Measurements from ENCODE around the gene PRDM16.

Gene PRDM16

DNA sequence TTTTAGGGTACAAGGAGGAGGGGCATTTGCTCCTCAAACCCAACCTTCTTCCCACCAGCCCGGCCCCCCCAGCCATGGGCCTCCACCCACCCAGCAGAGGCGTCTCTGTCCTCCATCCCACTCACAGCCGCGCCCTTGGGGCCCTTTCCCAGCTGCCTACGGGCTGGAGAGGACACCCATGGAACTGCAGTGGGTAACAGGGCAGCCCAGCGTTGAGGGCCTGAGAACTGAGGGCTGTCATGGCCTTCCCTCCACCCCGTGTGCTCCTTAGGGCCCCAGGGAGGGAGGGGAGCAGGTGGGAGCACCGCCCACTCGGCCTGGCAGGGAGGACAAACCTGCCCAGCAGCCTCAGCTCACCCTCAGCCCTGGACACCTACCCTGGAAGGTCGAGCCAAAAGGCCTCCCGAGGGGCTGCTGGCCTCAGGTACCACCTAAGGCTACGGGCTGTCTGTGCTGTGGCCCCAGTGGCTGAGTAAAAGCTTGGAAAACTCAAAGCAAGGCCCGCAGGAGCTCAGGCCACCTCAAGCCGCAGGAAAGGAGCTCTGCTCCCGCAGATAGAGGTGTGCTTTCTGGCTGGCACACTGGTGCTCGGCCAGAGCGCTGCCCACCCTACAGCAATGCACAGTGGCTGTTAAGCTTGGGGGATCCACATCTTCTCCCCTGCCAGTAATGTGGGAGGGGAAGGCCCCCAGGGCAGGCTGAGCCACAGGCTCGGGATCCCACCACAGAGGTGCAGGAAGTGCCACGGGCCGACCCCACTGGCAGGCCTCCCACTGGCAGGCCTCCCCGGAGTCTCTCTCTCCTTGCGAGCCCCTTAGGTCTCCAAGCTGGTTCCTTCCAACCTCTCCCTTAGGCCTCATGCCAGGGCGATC, 383.2 kb downstream of the PRDM16 start:
- H2BK15ac ChIP-seq (ENCODE audit: low read depth, poor library complexity, severe bottlenecking) = no peak overlapping the region

DNA sequence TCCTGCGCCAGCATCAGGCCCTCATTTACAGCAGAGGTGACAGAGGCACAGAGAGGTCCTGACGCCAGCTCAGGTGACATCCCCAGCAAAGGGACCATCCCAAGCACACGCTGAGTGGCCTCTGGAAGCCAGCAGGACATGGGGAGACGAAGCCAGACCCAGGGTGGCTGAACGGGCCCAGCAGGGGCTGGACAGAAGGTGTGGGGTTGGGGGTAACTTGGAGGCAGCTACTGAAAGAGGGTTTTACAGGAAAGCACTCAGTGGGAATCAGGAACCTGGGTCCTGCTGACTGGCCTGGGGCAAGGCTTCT, 383.8 kb downstream of the PRDM16 start:
- H3K9ac ChIP-seq (ENCODE audit: low read length) = peak overlapping the region; percentile 66
- no peak overlapping the region for H2AFZ ChIP-seq (ENCODE audit: low read depth, low read length)
- DNase-seq = no peak
- no peaks in the 10 kb centered on the region for H3K36me3 ChIP-seq (ENCODE audit: control insufficient read depth in 1 of 2, insufficient read depth in 2 of 2, low read depth in 1 of 2, low read length in 2 of 2)
- no peak overlapping the region for H3K14ac ChIP-seq (ENCODE audit: low read length in 2 of 2)
- no peak overlapping the region for H2BK15ac ChIP-seq (ENCODE audit: low read depth, poor library complexity, severe bottlenecking)
- H2BK5ac ChIP-seq (ENCODE audit: low read depth, low read length, poor library complexity, severe bottlenecking) = no peak overlapping the region
- no peak overlapping the region for H2BK120ac ChIP-seq (ENCODE audit: low read depth, low read length)
- H3K4me3 ChIP-seq (ENCODE audit: insufficient read depth in 1 of 2, low read depth in 1 of 2, low read length in 2 of 2) = no peak overlapping the region
- H3K23ac ChIP-seq (ENCODE audit: low read length in 2 of 2) = no peak overlapping the region
- H4K8ac ChIP-seq (ENCODE audit: low read length) = no peak overlapping the region
- no peak overlapping the region for H2BK12ac ChIP-seq (ENCODE audit: low read length in 2 of 2)
- H3K27ac ChIP-seq (ENCODE audit: low read length, poor library complexity, severe bottlenecking) = no peak overlapping the region
- no peak overlapping the region for H3K4me2 ChIP-seq (ENCODE audit: low read length, poor library complexity, severe bottlenecking)
- H3K27me3 ChIP-seq (ENCODE audit: control insufficient read depth in 1 of 2, insufficient read depth in 1 of 2, low read length in 2 of 2) = peaks cover 47 to 83% of the 10 kb centered on the region in 2 experiments
- H2AK5ac ChIP-seq (ENCODE audit: low read length, severe bottlenecking) = no peak overlapping the region
- H3K18ac ChIP-seq (ENCODE audit: low read depth in 1 of 2, low read length in 2 of 2) = no peak overlapping the region
- no peaks in the 10 kb centered on the region for H3K79me1 ChIP-seq (replicated peaks; ENCODE audit: low read length, poor library complexity, severe bottlenecking)
- peaks cover 8% of the 10 kb centered on the region for H3K9me3 ChIP-seq (ENCODE audit: control insufficient read depth, low read length)
- 63% methylated on average over 5 of the region's 5 CpGs for WGBS
- H3K4ac ChIP-seq (ENCODE audit: low read depth in 1 of 2, low read length in 2 of 2) = no peak overlapping the region
- H4K91ac ChIP-seq (ENCODE audit: low read length) = no peak overlapping the region
- H3K4me1 ChIP-seq (ENCODE audit: control insufficient read depth, insufficient read depth, low read depth, low read length) = peaks cover 20% of the 10 kb centered on the region

More for the DNA sequence above, 383.2 kb downstream of the PRDM16 start:
- Histone ChIP-seq H4K91ac (ENCODE audit: low read length) (no peak overlapping the region), H2AFZ (ENCODE audit: low read depth, low read length) (no peak overlapping the region), H4K8ac (ENCODE audit: low read length) (no peak overlapping the region), H2BK5ac (ENCODE audit: low read depth, low read length, poor library complexity, severe bottlenecking) (no peak overlapping the region), H2AK5ac (ENCODE audit: low read length, severe bottlenecking) (no peak overlapping the region), H2BK12ac (ENCODE audit: low read length in 2 of 2) (no peak overlapping the region), H3K14ac (ENCODE audit: low read length in 2 of 2) (no peak overlapping the region), H3K27me3 (ENCODE audit: control insufficient read depth in 1 of 2, insufficient read depth in 1 of 2, low read length in 2 of 2) (peaks cover 44 to 80% of the 10 kb centered on the region in 2 experiments), H3K36me3 (ENCODE audit: control insufficient read depth in 1 of 2, insufficient read depth in 2 of 2, low read depth in 1 of 2, low read length in 2 of 2) (no peaks in the 10 kb centered on the region), H3K27ac (ENCODE audit: low read length, poor library complexity, severe bottlenecking) (no peak overlapping the region), H3K4me2 (ENCODE audit: low read length, poor library complexity, severe bottlenecking) (no peak overlapping the region), H3K18ac (ENCODE audit: low read depth in 1 of 2, low read length in 2 of 2) (no peak overlapping the region), H3K23ac (ENCODE audit: low read length in 2 of 2) (no peak overlapping the region), H2BK120ac (ENCODE audit: low read depth, low read length) (no peak overlapping the region), H3K4me3 (ENCODE audit: insufficient read depth in 1 of 2, low read depth in 1 of 2, low read length in 2 of 2) (no peak overlapping the region), H3K9me3 (ENCODE audit: control insufficient read depth, low read length) (peaks cover 13% of the 10 kb centered on the region), H3K79me1 (replicated peaks; ENCODE audit: low read length, poor library complexity, severe bottlenecking) (no peaks in the 10 kb centered on the region), H3K4me1 (ENCODE audit: control insufficient read depth, insufficient read depth, low read depth, low read length) (peaks cover 20% of the 10 kb centered on the region), H3K9ac (ENCODE audit: low read length) (peak overlapping the region; percentile 66), H3K4ac (ENCODE audit: low read depth in 1 of 2, low read length in 2 of 2) (no peak overlapping the region)
- no peak for DNase-seq
- 80% methylated on average over 19 of the region's 23 CpGs for WGBS

DNA sequence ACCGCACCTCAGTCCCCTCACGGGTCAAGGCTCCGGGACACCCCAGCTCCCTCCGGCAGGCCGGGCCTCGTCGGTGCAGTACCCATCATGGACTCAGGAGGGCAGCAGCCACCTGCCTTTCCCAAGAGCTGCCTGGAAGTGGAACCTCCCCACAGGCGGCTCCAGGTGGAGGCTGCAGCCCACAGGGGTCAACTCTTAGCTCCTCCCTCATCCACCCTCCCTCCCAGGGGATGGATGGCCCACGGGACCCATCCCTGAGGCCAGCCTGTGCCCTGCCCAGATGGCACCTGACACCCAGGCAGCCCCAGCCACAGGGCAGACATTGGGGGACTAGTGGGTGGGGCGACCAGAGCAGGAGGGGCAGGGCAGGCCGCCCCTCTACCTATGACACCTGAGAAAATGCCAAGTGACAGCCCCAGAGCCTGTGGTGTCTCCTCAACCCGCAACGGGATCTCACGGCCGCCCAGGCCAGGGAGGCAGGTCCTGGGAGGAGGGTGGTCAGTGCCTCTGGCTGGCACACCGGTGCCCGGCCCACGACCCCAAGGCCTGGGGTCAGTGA, 384.3 kb downstream of the PRDM16 start:
- no peak overlapping the region for H2BK5ac ChIP-seq (ENCODE audit: low read depth, low read length, poor library complexity, severe bottlenecking)
- WGBS = 38% methylated on average over 17 of the region's 18 CpGs
- H3K4me1 ChIP-seq (ENCODE audit: control insufficient read depth, insufficient read depth, low read depth, low read length) = peaks cover 23% of the 10 kb centered on the region
- H3K18ac ChIP-seq (ENCODE audit: low read depth in 1 of 2, low read length in 2 of 2) = no peak overlapping the region
- H3K4ac ChIP-seq (ENCODE audit: low read depth in 1 of 2, low read length in 2 of 2) = no peak overlapping the region
- H3K4me2 ChIP-seq (ENCODE audit: low read length, poor library complexity, severe bottlenecking) = no peak overlapping the region
- H4K91ac ChIP-seq (ENCODE audit: low read length) = no peak overlapping the region
- no peaks in the 10 kb centered on the region for H3K36me3 ChIP-seq (ENCODE audit: control insufficient read depth in 1 of 2, insufficient read depth in 2 of 2, low read depth in 1 of 2, low read length in 2 of 2)
- H3K9me3 ChIP-seq (ENCODE audit: control insufficient read depth, low read length) = peaks cover 4% of the 10 kb centered on the region
- H2BK120ac ChIP-seq (ENCODE audit: low read depth, low read length) = peak overlapping the region; percentile 57
- H2AK5ac ChIP-seq (ENCODE audit: low read length, severe bottlenecking) = no peak overlapping the region
- H3K14ac ChIP-seq (ENCODE audit: low read length in 2 of 2) = no peak overlapping the region
- no peak overlapping the region for H3K23ac ChIP-seq (ENCODE audit: low read length in 2 of 2)
- peaks cover 47 to 84% of the 10 kb centered on the region in 2 experiments for H3K27me3 ChIP-seq (ENCODE audit: control insufficient read depth in 1 of 2, insufficient read depth in 1 of 2, low read length in 2 of 2)
- H3K79me1 ChIP-seq (replicated peaks; ENCODE audit: low read length, poor library complexity, severe bottlenecking) = no peaks in the 10 kb centered on the region
- H2BK15ac ChIP-seq (ENCODE audit: low read depth, poor library complexity, severe bottlenecking) = peak overlapping the region; percentile 2
- no peak overlapping the region for H3K4me3 ChIP-seq (ENCODE audit: insufficient read depth in 1 of 2, low read depth in 1 of 2, low read length in 2 of 2)
- DNase-seq = peak; percentile 63
- H3K27ac ChIP-seq (ENCODE audit: low read length, poor library complexity, severe bottlenecking) = no peak overlapping the region
- H2BK12ac ChIP-seq (ENCODE audit: low read length in 2 of 2) = peak overlapping the region in 1 of 2 experiments; percentile 18
- peak overlapping the region; percentile 66 for H3K9ac ChIP-seq (ENCODE audit: low read length)
- no peak overlapping the region for H4K8ac ChIP-seq (ENCODE audit: low read length)
- no peak overlapping the region for H2AFZ ChIP-seq (ENCODE audit: low read depth, low read length)
